Mammary epithelial cell (primary cell): ENCODE data around the gene PTPDC1.

Experiments used
- EZH2 ChIP-seq: IDR thresholded peaks from 2 replicates; pipeline ENCODE4 v1.6.1; 2012; ENCODE audit warnings: low read length, inconsistent platforms, borderline replicate concordance
- TF ChIP-seq, protein P1 (sequence below), 2 donors: IDR thresholded peaks in 1 of 2; conservative IDR thresholded peaks in 1 of 2; 2 replicates each; pipeline ENCODE4 v1.5.1; 2011 to 2012; ENCODE audit warnings: inconsistent platforms in 2 of 2, low read length in 2 of 2, mild to moderate bottlenecking in 2 of 2, control low read depth in 1 of 2, low read depth in 1 of 2; ENCODE audit not compliant: insufficient read depth in 1 of 2; ENCODE audit errors: extremely low read depth in 1 of 2

DNA sequence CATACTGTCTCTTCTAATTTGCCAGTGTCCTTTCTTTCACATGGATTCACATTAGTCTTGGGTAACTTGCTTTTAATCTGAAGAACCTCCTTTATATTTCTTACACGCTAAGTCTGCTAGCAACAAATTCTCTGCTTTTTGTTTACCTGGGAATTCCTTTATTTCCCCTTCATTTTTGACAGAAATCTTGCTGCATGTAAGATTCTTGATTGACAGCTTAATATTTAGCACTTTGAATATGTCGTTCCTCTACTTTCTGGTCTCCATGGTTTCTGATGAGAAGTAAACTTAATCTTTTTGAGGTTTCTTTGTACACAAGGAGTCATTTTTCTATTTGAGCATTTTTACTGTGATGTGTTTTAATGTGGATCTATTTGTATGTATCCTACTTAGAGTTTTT lies 6.2 kb upstream of the PTPDC1 start:
- TF ChIP-seq, protein P1, sequence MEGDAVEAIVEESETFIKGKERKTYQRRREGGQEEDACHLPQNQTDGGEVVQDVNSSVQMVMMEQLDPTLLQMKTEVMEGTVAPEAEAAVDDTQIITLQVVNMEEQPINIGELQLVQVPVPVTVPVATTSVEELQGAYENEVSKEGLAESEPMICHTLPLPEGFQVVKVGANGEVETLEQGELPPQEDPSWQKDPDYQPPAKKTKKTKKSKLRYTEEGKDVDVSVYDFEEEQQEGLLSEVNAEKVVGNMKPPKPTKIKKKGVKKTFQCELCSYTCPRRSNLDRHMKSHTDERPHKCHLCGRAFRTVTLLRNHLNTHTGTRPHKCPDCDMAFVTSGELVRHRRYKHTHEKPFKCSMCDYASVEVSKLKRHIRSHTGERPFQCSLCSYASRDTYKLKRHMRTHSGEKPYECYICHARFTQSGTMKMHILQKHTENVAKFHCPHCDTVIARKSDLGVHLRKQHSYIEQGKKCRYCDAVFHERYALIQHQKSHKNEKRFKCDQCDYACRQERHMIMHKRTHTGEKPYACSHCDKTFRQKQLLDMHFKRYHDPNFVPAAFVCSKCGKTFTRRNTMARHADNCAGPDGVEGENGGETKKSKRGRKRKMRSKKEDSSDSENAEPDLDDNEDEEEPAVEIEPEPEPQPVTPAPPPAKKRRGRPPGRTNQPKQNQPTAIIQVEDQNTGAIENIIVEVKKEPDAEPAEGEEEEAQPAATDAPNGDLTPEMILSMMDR (conservative IDR thresholded peaks at IDR 0.05 in 1 of 2, IDR thresholded peaks at IDR 0.05 in 1 of 2; ENCODE audit: extremely low read depth in 1 of 2, insufficient read depth in 1 of 2, low read depth in 1 of 2, low read length in 2 of 2): no peak
- no peak for TF ChIP-seq EZH2
